ENCODE data around the gene MMP27.

MMP27 gene

DNA sequence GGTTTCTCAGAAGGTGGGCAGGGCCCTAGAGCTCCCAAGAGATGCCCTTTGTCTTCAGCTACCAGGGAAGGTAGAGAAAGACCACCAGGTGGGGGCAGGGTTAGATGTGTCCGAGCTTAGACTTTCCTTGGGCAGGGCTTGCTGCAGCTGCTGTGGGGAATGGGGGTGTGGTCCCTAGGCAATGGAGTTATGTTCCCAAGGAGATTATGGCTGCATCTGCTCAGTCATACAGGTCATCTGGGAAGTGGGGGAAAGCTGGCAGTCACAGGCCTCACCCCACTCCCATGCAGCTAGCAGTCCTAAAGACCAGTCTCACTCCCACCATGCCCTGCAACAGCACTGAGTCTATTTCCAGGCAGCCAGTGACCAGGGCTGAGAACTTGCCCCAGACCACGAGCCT, 29.5 kb downstream of the MMP27 start:
- DNase-seq: no peak
- H3K4me2 ChIP-seq (ENCODE audit: low read depth, low read length): no peak overlapping the region
- no peaks in the 10 kb centered on the region for H3K27me3 ChIP-seq (replicated peaks; ENCODE audit: insufficient read depth, low read length)
- H3K9me2 ChIP-seq (replicated peaks; ENCODE audit: insufficient read depth, low read length): no peaks in the 10 kb centered on the region
- H2AFZ ChIP-seq (ENCODE audit: low read length): no peak overlapping the region
- H3K4me3 ChIP-seq (ENCODE audit: low read length): no peak overlapping the region
- H3K9ac ChIP-seq (ENCODE audit: low read length): no peak overlapping the region
- H3K79me2 ChIP-seq (ENCODE audit: low read length): no peaks in the 10 kb centered on the region
- no peak overlapping the region for H3K27ac ChIP-seq (ENCODE audit: low read length)
- TF ChIP-seq EZH2phosphoT487 (IDR thresholded peaks at IDR 0.05; ENCODE audit: low read length): no peak
- TF ChIP-seq, protein P1, sequence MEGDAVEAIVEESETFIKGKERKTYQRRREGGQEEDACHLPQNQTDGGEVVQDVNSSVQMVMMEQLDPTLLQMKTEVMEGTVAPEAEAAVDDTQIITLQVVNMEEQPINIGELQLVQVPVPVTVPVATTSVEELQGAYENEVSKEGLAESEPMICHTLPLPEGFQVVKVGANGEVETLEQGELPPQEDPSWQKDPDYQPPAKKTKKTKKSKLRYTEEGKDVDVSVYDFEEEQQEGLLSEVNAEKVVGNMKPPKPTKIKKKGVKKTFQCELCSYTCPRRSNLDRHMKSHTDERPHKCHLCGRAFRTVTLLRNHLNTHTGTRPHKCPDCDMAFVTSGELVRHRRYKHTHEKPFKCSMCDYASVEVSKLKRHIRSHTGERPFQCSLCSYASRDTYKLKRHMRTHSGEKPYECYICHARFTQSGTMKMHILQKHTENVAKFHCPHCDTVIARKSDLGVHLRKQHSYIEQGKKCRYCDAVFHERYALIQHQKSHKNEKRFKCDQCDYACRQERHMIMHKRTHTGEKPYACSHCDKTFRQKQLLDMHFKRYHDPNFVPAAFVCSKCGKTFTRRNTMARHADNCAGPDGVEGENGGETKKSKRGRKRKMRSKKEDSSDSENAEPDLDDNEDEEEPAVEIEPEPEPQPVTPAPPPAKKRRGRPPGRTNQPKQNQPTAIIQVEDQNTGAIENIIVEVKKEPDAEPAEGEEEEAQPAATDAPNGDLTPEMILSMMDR (IDR thresholded peaks at IDR 0.05; ENCODE audit: low read length): no peak
- no peaks in the 10 kb centered on the region for H3K4me1 ChIP-seq (ENCODE audit: low read length)
- H3F3A ChIP-seq (ENCODE audit: insufficient read depth, low read length): no peaks in the 10 kb centered on the region
- no peaks in the 10 kb centered on the region for H4K20me1 ChIP-seq (ENCODE audit: insufficient read depth, low read length)
- no peaks in the 10 kb centered on the region for H3K36me3 ChIP-seq (replicated peaks; ENCODE audit: insufficient read depth, low read length)
- no peaks in the 10 kb centered on the region for H3K9me3 ChIP-seq (replicated peaks; ENCODE audit: insufficient read depth, low read length)

DNA sequence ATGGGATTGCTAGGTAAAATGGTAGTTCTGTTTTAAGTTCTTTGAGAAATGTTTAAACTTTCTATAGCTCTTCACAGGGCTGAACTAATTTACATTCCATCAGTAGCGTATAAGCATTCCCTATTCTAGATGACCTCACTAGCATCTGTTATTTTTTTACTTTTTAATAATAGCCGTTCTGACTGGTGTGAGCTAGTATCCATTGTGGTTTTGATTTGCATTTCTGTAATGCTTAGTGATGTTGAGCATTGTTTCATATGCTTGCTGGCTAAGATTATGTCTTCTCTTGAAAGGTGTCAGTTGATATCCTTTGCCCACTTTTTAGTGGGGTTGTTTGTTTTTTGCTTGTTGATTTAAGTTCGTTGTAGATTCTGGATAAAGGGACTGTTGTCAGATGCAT, 35.9 kb downstream of the MMP27 start:
- H3K36me3 ChIP-seq (replicated peaks; ENCODE audit: insufficient read depth, low read length): no peaks in the 10 kb centered on the region
- TF ChIP-seq EZH2phosphoT487 (IDR thresholded peaks at IDR 0.05; ENCODE audit: low read length) (no peak), EZH2 (optimal IDR thresholded peaks at IDR 0.05; ENCODE audit: low read depth, low read length) (no peak)
- TF ChIP-seq, protein P1 (IDR thresholded peaks at IDR 0.05; ENCODE audit: low read length): no peak
- no peaks in the 10 kb centered on the region for H3K27me3 ChIP-seq (replicated peaks; ENCODE audit: insufficient read depth, low read length)
- H3K9me3 ChIP-seq (replicated peaks; ENCODE audit: insufficient read depth, low read length): no peaks in the 10 kb centered on the region
- H3K27ac ChIP-seq (ENCODE audit: low read length): no peak overlapping the region
- peak overlapping the region; percentile 28; the same call in 1 of the 2 replicates for H3K4me2 ChIP-seq (ENCODE audit: low read depth, low read length)
- peaks cover 10% of the 10 kb centered on the region; the same call in 1 of the 2 replicates for H3K4me1 ChIP-seq (ENCODE audit: low read length)
- H3K79me2 ChIP-seq (ENCODE audit: low read length): no peaks in the 10 kb centered on the region
- no peak overlapping the region for H2AFZ ChIP-seq (ENCODE audit: low read length)
- H4K20me1 ChIP-seq (ENCODE audit: insufficient read depth, low read length): no peaks in the 10 kb centered on the region
- H3K4me3 ChIP-seq (ENCODE audit: low read length): no peak overlapping the region
- H3K9ac ChIP-seq (ENCODE audit: low read length): no peak overlapping the region
- no peaks in the 10 kb centered on the region for H3F3A ChIP-seq (ENCODE audit: insufficient read depth, low read length)
- DNase-seq: peak; percentile 60
- no peaks in the 10 kb centered on the region for H3K9me2 ChIP-seq (replicated peaks; ENCODE audit: insufficient read depth, low read length)

DNA sequence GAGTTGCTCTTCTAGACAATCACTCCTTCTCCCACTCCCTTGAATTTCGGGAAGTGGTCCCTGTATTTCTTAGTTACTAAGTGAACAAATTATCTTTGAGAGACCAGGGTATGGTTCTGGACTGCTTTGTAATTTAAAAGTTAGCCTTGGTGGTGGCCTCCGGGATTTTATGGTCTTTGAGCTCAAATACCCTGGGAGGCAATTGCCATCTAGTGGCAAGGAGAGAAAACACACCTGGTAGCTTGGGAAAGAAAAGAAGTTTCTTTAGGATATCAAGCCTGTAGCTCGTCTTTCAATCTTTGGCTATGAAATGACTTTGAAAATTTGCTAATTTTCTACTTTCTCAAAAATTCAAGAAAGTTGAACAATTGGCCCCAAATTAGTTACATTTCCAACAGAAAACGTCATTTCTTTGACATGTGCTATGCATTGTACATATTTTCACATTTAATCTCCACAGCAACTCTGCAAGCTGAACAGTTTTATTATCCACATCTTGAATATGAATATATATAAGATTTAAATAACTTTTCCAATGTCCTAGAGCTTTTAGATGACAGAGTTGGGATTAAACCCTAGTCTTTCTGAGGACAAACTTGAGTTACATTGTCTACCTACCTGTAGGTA, 39.1 kb downstream of the MMP27 start:
- TF ChIP-seq EZH2phosphoT487 (IDR thresholded peaks at IDR 0.05; ENCODE audit: low read length): no peak
- TF ChIP-seq, protein P1 (IDR thresholded peaks at IDR 0.05; ENCODE audit: low read length): peak; percentile 85
- peaks cover 10% of the 10 kb centered on the region; the same call in 1 of the 2 replicates for H3K4me1 ChIP-seq (ENCODE audit: low read length)
- H3F3A ChIP-seq (ENCODE audit: insufficient read depth, low read length): no peaks in the 10 kb centered on the region
- H3K9me2 ChIP-seq (replicated peaks; ENCODE audit: insufficient read depth, low read length): no peaks in the 10 kb centered on the region
- no peaks in the 10 kb centered on the region for H3K79me2 ChIP-seq (ENCODE audit: low read length)
- DNase-seq: peak; percentile 46
- no peaks in the 10 kb centered on the region for H3K36me3 ChIP-seq (replicated peaks; ENCODE audit: insufficient read depth, low read length)
- H3K4me2 ChIP-seq (ENCODE audit: low read depth, low read length): no peak overlapping the region
- H4K20me1 ChIP-seq (ENCODE audit: insufficient read depth, low read length): no peaks in the 10 kb centered on the region
- H3K27ac ChIP-seq (ENCODE audit: low read length): no peak overlapping the region
- no peak overlapping the region for H2AFZ ChIP-seq (ENCODE audit: low read length)
- H3K4me3 ChIP-seq (ENCODE audit: low read length): no peak overlapping the region
- no peaks in the 10 kb centered on the region for H3K9me3 ChIP-seq (replicated peaks; ENCODE audit: insufficient read depth, low read length)
- no peaks in the 10 kb centered on the region for H3K27me3 ChIP-seq (replicated peaks; ENCODE audit: insufficient read depth, low read length)
- H3K9ac ChIP-seq (ENCODE audit: low read length): no peak overlapping the region

Data from MM.1S (cell line).